HEK293 (cell line): ENCODE measurements around the gene HHAT.

Experiments used
- CTCF ChIA-PET: fragments of 350-600 bp; formaldehyde crosslinking; extraction: SDS; loops from one replicate; lab custom pipeline; 2021; ENCODE audit warnings: antibody characterized with exemption; lab: Yijun Ruan, JAX
- POLR2A ChIA-PET: fragments of 300-600 bp; formaldehyde crosslinking; extraction: SDS; loops from one replicate; lab custom pipeline; 2020; ENCODE audit warnings: antibody characterized with exemption, inconsistent platforms; lab: Yijun Ruan, JAX
- H3K27ac ChIP-seq: fragments of 200-500 bp; sonication (Bioruptor generic); 2 replicates; pipeline ENCODE4 v1.5.1; 2014; ENCODE audit warnings: low read depth, low read length, control low read depth, inconsistent platforms; ENCODE audit errors: extremely low read depth
- H3K36me3 ChIP-seq, 2 experiments: fragments of 200-500 bp in 1 of 2; sonication (Bioruptor generic) in 1 of 2; 1 replicate in 1 of 2; 2 replicates in 1 of 2; pipeline ENCODE4 v1.5.1; 2014 to 2017; ENCODE audit warnings: inconsistent platforms in 2 of 2, low read length in 2 of 2; ENCODE audit not compliant: control insufficient read depth in 2 of 2, insufficient read depth in 1 of 2
- H3K4me1 ChIP-seq: fragments of 200-500 bp; sonication (Bioruptor generic); 2 replicates; pipeline ENCODE4 v1.5.1; 2014; ENCODE audit warnings: mild to moderate bottlenecking, low read length, inconsistent platforms; ENCODE audit not compliant: control insufficient read depth, insufficient read depth
- H3K4me3 ChIP-seq: 2 replicates; pipeline ENCODE4 v1.5.1; 2011; ENCODE audit warnings: low read depth, mild to moderate bottlenecking, control low read depth, low read length, moderate library complexity
- H3K9me3 ChIP-seq: fragments of 200-500 bp; sonication (Bioruptor generic); 2 replicates; pipeline ENCODE4 v1.5.1; 2014; ENCODE audit warnings: low read depth, low read length, inconsistent platforms; ENCODE audit not compliant: control insufficient read depth, insufficient read depth
- BCL11A ChIP-seq: fragments of 450-650 bp; formaldehyde crosslinking; IDR thresholded peaks from 2 replicates; pipeline ENCODE4 v1.5.1; 2016; ENCODE audit warnings: low read depth, missing biosample characterization, missing genetic modification characterization
- SP3 ChIP-seq: fragments of 450-650 bp; formaldehyde crosslinking; IDR thresholded peaks from 2 replicates; pipeline ENCODE4 v1.5.1; 2016; ENCODE audit warnings: missing biosample characterization, missing genetic modification characterization
- ZBTB17 ChIP-seq: fragments of 450-650 bp; formaldehyde crosslinking; IDR thresholded peaks from 2 replicates; pipeline ENCODE4 v1.5.1; 2016; ENCODE audit warnings: missing biosample characterization, missing genetic modification characterization
- ZNF174 ChIP-seq: fragments of 450-650 bp; formaldehyde crosslinking; IDR thresholded peaks from 2 replicates; pipeline ENCODE4 v1.5.0; 2017; ENCODE audit warnings: missing biosample characterization, mild to moderate bottlenecking, missing genetic modification characterization
- ZNF48 ChIP-seq: fragments of 450-650 bp; formaldehyde crosslinking; IDR thresholded peaks from 2 replicates; pipeline ENCODE4 v1.5.1; 2016; ENCODE audit warnings: missing biosample characterization, missing genetic modification characterization
- ZNF510 ChIP-seq: fragments of 450-650 bp; formaldehyde crosslinking; IDR thresholded peaks from 2 replicates; pipeline ENCODE4 v1.5.1; 2018; ENCODE audit warnings: mild to moderate bottlenecking, missing genetic modification characterization, missing biosample characterization; ENCODE audit not compliant: insufficient replicate concordance
- ZNF514 ChIP-seq: fragments of 450-650 bp; formaldehyde crosslinking; IDR thresholded peaks from 2 replicates; pipeline ENCODE4 v1.5.1; 2016; ENCODE audit warnings: missing biosample characterization, missing genetic modification characterization
- ZSCAN18 ChIP-seq: fragments of 450-650 bp; formaldehyde crosslinking; IDR thresholded peaks from 2 replicates; pipeline ENCODE4 v1.5.1; 2016; ENCODE audit warnings: missing biosample characterization, missing genetic modification characterization

The HHAT gene

DNA sequence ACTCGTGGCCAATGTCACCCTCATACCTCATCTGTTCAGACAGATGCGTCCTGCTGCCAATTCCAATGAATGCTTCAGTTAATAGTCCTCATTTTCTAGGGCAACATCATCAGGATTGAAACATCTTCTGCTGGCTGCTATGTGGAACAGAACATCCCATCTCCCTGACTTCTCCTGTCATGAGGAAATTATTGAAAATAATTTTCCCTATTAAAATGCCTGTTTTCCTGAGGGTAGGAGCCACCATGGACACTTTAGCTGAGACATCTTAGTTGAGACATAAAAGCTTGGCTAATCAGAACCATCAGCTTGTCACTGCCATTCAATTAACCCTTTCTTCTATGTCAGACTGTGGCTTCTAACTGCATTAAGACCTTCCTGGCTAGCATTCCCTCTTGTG, 396.1 kb downstream of the HHAT start:
- CTCF ChIA-PET = no interaction called here
- POLR2A ChIA-PET = no interaction called here

More for the DNA sequence above, 396.1 kb downstream of the HHAT start:
- Histone ChIP-seq H3K4me1 (no peaks in the 10 kb centered on the region), H3K4me3 (no peak overlapping the region), H3K9me3 (no peaks in the 10 kb centered on the region), H3K36me3 (no peaks in the 10 kb centered on the region), H3K27ac (no peak overlapping the region)
- no peak for TF ChIP-seq ZBTB17 (tag by site-specific recombination)
- no peak for TF ChIP-seq SP3 (tag by site-specific recombination)
- TF ChIP-seq BCL11A (tag by site-specific recombination) = no peak
- TF ChIP-seq ZNF510 (tag by site-specific recombination) = no peak
- TF ChIP-seq ZNF514 (tag by site-specific recombination) = no peak
- TF ChIP-seq ZSCAN18 (tag by site-specific recombination) = no peak
- no peak for TF ChIP-seq ZNF48 (tag by site-specific recombination)
- no peak for TF ChIP-seq ZNF174 (tag by site-specific recombination)
